Upper lobe of left lung (tissue), 6 donors: ENCODE results near the gene PPIP5K1. TPM values are rescaled to one million over a fixed set of nuclear protein-coding genes. Genes with fewer than 3 reads are reported as not detected.

Source experiments
- ATAC-seq, 2 donors: fragments of 200-7000 bp; cut with Tn5 transposase; one replicate each; pipeline ENCODE4 v1.9.1; 2022; ENCODE audit warnings: mild to moderate bottlenecking in 2 of 2, moderate library complexity in 2 of 2; ENCODE audit not compliant: low FRiP score in 2 of 2
- DNase-seq, 2 donors: peaks; one replicate each; pipeline ENCODE4 v3.0.0-alpha.2; 2019 to 2020
- H3K27ac ChIP-seq, 4 donors: fragments of 200-600 bp; sonication (generic); one replicate each; pipeline ENCODE4 v1.5.1; 2016 to 2019
- H3K27me3 ChIP-seq, 4 donors: fragments of 200-600 bp; sonication (generic); one replicate each; pipeline ENCODE4 v1.5.1; 2017 to 2019
- H3K36me3 ChIP-seq, 4 donors: fragments of 200-600 bp; sonication (generic); one replicate each; pipeline ENCODE4 v1.5.1; 2016 to 2019
- H3K4me1 ChIP-seq, 4 donors: fragments of 200-600 bp; sonication (generic); one replicate each; pipeline ENCODE4 v1.5.1; 2018 to 2019
- H3K4me3 ChIP-seq, 4 donors: fragments of 200-600 bp; sonication (generic); one replicate each; pipeline ENCODE4 v1.5.1; 2017 to 2019; ENCODE audit warnings: mild to moderate bottlenecking in 2 of 4, moderate library complexity in 1 of 4
- H3K9me3 ChIP-seq, 4 donors: fragments of 200-600 bp; sonication (generic); one replicate each; pipeline ENCODE4 v1.5.1; 2018 to 2019
- EP300 ChIP-seq, 4 donors: sonication (generic); formaldehyde crosslinking; IDR thresholded peaks; one replicate each; pipeline ENCODE4 v1.5.1; 2017; ENCODE audit warnings: antibody characterized with exemption in 4 of 4, control low read depth in 2 of 4
- POLR2A ChIP-seq, 4 donors: fragments of 450-650 bp; IDR thresholded peaks; one replicate each; pipeline ENCODE4 v1.5.1; 2016 to 2017; ENCODE audit warnings: antibody characterized with exemption in 4 of 4, mild to moderate bottlenecking in 2 of 4
- POLR2AphosphoS5 ChIP-seq, 2 donors: sonication (generic); formaldehyde crosslinking; IDR thresholded peaks; one replicate each; pipeline ENCODE4 v1.5.1; 2017; ENCODE audit warnings: antibody characterized with exemption in 2 of 2
- WGBS, 2 donors: methylation state at CpG; one replicate each; pipeline ENCODE4 v1.1.5; 2017 to 2018; 5-methylcytosine and 5-hydroxymethylcytosine counted together
- total RNA-seq, 6 donors: library from RNA; depleted of rRNA in 4 of 6; stranded (reverse); fragments of >200 nt in 4 of 6; gene quantifications; one replicate each; pipeline versions ENCODE4 v1.1.0 to v1.2.1, GENCODE V29; 2016 to 2021
- TF ChIP-seq, protein P1 (sequence below), 6 experiments: fragments of 450-650 bp in 4 of 6; fragments of 200-600 bp in 2 of 6; sonication (generic) in 2 of 6; IDR thresholded peaks; one replicate each; pipeline ENCODE4 v1.5.1; 2016 to 2019; ENCODE audit warnings: antibody characterized with exemption in 6 of 6
- donor health status: DM: no; HTN: no; CAD: no; lungs with moderate emphysema.
- donor health status: DM: no; HTN: yes; CAD: no; lungs with severe emphysema.

The PPIP5K1 gene
- total RNA-seq, 6 donors from 2014 or later: 7.1 to 71.2 (median 30.1) TPM

DNA sequence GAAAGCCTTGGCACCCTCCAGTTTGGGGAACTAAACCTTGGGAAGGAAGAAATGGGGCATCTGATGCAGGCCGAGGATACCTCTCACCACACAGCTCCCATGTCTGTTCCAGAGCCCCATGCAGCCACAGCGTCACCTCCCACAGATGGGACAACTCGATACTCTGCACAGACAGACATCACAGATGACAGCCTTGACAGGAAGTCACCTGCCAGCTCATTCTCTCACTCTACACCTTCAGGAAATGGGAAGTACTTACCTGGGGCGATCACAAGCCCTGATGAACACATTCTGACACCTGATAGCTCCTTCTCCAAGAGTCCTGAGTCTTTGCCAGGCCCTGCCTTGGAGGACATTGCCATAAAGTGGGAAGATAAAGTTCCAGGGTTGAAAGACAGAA, 64.9 kb downstream of the PPIP5K1 start:
- Histone ChIP-seq H3K27me3 (no peaks in the 10 kb centered on the region), H3K36me3 (peaks cover 0 to 7% (median 0%) of the 10 kb centered on the region in 4 donors), H3K4me3 (no peak overlapping the region), H3K4me1 (no peaks in the 10 kb centered on the region), H3K27ac (no peak overlapping the region), H3K9me3 (no peaks in the 10 kb centered on the region)
- TF ChIP-seq, protein P1, sequence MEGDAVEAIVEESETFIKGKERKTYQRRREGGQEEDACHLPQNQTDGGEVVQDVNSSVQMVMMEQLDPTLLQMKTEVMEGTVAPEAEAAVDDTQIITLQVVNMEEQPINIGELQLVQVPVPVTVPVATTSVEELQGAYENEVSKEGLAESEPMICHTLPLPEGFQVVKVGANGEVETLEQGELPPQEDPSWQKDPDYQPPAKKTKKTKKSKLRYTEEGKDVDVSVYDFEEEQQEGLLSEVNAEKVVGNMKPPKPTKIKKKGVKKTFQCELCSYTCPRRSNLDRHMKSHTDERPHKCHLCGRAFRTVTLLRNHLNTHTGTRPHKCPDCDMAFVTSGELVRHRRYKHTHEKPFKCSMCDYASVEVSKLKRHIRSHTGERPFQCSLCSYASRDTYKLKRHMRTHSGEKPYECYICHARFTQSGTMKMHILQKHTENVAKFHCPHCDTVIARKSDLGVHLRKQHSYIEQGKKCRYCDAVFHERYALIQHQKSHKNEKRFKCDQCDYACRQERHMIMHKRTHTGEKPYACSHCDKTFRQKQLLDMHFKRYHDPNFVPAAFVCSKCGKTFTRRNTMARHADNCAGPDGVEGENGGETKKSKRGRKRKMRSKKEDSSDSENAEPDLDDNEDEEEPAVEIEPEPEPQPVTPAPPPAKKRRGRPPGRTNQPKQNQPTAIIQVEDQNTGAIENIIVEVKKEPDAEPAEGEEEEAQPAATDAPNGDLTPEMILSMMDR (IDR thresholded peaks at IDR 0.05): no peak
- TF ChIP-seq POLR2AphosphoS5 (IDR thresholded peaks at IDR 0.05) (no peak), EP300 (IDR thresholded peaks at IDR 0.05) (no peak), POLR2A (IDR thresholded peaks at IDR 0.05) (no peak)
- DNase-seq (no peak), ATAC-seq (no peak)
- WGBS, 2 donors: 88 to 89% methylated on average over 4 of the region's 4 CpGs

DNA sequence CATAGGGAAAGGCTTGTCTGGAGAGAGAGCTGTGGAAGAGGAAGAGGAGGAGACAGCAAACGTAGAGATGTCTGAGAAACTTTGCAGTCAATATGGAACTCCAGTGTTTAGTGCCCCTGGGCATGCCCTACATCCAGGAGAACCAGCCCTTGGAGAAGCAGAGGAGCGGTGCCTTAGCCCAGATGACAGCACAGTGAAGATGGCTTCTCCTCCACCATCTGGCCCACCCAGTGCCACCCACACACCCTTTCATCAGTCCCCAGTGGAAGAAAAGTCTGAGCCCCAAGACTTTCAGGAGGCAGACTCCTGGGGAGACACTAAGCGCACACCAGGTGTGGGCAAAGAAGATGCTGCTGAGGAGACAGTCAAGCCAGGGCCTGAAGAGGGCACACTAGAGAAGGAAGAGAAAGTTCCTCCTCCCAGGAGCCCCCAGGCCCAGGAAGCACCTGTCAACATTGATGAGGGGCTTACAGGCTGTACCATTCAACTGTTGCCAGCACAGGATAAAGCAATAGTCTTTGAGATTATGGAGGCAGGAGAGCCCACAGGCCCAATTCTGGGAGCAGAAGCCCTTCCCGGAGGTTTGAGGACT, 65.7 kb downstream of the PPIP5K1 start:
- H3K4me1 ChIP-seq: no peaks in the 10 kb centered on the region
- H3K27me3 ChIP-seq: no peaks in the 10 kb centered on the region
- H3K27ac ChIP-seq: no peak overlapping the region
- peaks cover 0 to 7% (median 0%) of the 10 kb centered on the region in 4 donors for H3K36me3 ChIP-seq
- no peaks in the 10 kb centered on the region for H3K9me3 ChIP-seq
- TF ChIP-seq POLR2A (IDR thresholded peaks at IDR 0.05): no peak
- no peak for TF ChIP-seq POLR2AphosphoS5 (IDR thresholded peaks at IDR 0.05)
- DNase-seq: no peak
- 79 to 91% methylated on average over 3 to 4 of the region's 4 CpGs for WGBS, 2 donors
- no peak overlapping the region for H3K4me3 ChIP-seq
- no peak for ATAC-seq

DNA sequence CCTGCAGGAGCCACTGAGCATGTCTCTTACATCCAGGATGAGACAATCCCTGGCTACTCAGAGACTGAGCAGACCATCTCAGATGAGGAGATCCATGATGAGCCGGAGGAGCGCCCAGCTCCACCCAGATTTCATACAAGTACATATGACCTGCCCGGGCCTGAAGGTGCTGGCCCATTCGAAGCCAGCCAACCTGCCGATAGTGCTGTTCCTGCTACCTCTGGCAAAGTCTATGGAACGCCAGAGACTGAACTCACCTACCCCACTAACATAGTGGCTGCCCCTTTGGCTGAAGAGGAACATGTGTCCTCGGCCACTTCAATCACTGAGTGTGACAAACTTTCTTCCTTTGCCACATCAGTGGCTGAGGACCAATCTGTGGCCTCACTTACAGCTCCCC, 66.4 kb downstream of the PPIP5K1 start:
- 94 to 96% methylated on average over 4 to 7 of the region's 7 CpGs for WGBS, 2 donors
- TF ChIP-seq EP300 (IDR thresholded peaks at IDR 0.05): no peak
- no peaks in the 10 kb centered on the region for H3K27me3 ChIP-seq
- ATAC-seq (no peak), DNase-seq (no peak)
- H3K27ac ChIP-seq: no peak overlapping the region
- H3K4me3 ChIP-seq: no peak overlapping the region
- H3K4me1 ChIP-seq: peaks cover 0 to 5% (median 1%) of the 10 kb centered on the region in 4 donors
- peaks cover 0 to 7% (median 0%) of the 10 kb centered on the region in 4 donors for H3K36me3 ChIP-seq
- no peaks in the 10 kb centered on the region for H3K9me3 ChIP-seq

DNA sequence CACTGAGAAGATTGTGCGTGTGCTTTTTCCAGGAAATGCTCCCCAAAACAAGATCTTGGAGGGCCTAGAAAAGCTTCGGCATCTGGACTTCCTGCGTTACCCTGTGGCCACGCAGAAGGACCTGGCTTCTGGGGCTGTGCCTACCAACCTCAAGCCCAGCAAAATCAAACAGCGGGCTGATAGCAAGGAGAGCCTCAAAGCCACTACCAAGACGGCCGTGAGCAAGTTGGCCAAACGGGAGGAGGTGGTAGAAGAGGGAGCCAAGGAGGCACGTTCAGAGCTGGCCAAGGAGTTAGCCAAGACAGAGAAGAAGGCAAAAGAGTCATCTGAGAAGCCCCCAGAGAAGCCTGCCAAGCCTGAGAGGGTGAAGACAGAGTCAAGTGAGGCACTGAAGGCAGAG, 67.8 kb downstream of the PPIP5K1 start:
- TF ChIP-seq, protein P1 (IDR thresholded peaks at IDR 0.05): no peak
- TF ChIP-seq EP300 (IDR thresholded peaks at IDR 0.05): no peak
- no peak for TF ChIP-seq POLR2AphosphoS5 (IDR thresholded peaks at IDR 0.05)
- TF ChIP-seq POLR2A (IDR thresholded peaks at IDR 0.05): no peak
- H3K27me3 ChIP-seq: peaks cover 0 to 3% (median 0%) of the 10 kb centered on the region in 4 donors
- peaks cover 0 to 7% (median 0%) of the 10 kb centered on the region in 4 donors for H3K36me3 ChIP-seq
- H3K4me3 ChIP-seq: no peak overlapping the region
- no peak overlapping the region for H3K27ac ChIP-seq
- peaks cover 9 to 19% (median 13%) of the 10 kb centered on the region in 4 donors for H3K4me1 ChIP-seq
- no peak for DNase-seq
- no peaks in the 10 kb centered on the region for H3K9me3 ChIP-seq
- ATAC-seq: no peak
- WGBS, 2 donors: 73 to 81% methylated on average over 9 of the region's 9 CpGs

DNA sequence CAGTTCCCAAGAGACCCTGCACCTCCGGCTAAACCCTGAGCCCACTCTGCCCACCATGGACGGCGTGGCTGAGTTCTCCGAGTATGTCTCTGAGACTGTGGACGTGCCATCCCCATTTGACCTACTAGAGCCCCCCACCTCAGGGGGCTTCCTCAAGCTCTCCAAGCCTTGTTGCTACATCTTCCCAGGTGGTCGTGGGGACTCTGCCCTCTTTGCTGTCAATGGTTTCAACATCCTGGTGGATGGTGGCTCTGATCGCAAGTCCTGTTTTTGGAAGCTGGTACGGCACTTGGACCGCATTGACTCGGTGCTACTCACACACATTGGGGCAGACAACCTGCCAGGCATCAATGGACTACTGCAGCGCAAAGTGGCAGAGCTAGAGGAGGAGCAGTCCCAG, 68.6 kb downstream of the PPIP5K1 start:
- H3K4me1 ChIP-seq: peaks cover 10 to 22% (median 17%) of the 10 kb centered on the region in 4 donors
- no peak for ATAC-seq
- H3K9me3 ChIP-seq: no peaks in the 10 kb centered on the region
- 94 to 96% methylated on average over 7 to 11 of the region's 11 CpGs for WGBS, 2 donors
- no peak overlapping the region for H3K4me3 ChIP-seq
- DNase-seq: no peak
- H3K27ac ChIP-seq: no peak overlapping the region
- no peak for TF ChIP-seq POLR2AphosphoS5 (IDR thresholded peaks at IDR 0.05)
- no peak for TF ChIP-seq POLR2A (IDR thresholded peaks at IDR 0.05)
- TF ChIP-seq, protein P1 (IDR thresholded peaks at IDR 0.05): no peak
- TF ChIP-seq EP300 (IDR thresholded peaks at IDR 0.05): no peak
- peaks cover 0 to 3% (median 0%) of the 10 kb centered on the region in 4 donors for H3K27me3 ChIP-seq
- H3K36me3 ChIP-seq: peaks cover 0 to 7% (median 0%) of the 10 kb centered on the region in 4 donors

DNA sequence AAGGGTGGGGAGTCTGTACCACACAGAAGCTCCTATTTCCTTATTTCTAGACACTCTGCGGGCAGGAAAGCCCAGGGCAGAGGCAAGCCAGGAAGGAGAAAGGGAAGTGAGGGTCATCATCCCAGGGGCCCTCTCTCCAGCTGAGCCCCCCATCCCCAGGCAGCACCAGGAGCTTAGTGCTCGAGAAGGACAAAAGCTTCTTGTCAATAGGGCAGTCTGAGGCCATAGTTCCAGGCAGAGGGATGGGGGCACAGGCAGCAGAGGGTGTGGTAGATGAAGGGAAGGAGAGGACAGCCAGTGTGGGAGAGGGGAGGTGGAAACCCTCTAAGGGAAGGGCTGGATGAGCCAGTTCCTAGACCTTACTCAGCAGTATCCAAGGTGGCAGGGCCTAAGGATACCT, 69.9 kb downstream of the PPIP5K1 start:
- Histone ChIP-seq H3K4me3 (no peak overlapping the region), H3K27ac (no peak overlapping the region), H3K9me3 (no peaks in the 10 kb centered on the region), H3K36me3 (peaks cover 0 to 7% (median 0%) of the 10 kb centered on the region in 4 donors), H3K27me3 (peaks cover 0 to 3% (median 0%) of the 10 kb centered on the region in 4 donors), H3K4me1 (peaks cover 10 to 22% (median 17%) of the 10 kb centered on the region in 4 donors)
- TF ChIP-seq POLR2AphosphoS5 (IDR thresholded peaks at IDR 0.05) (no peak), POLR2A (IDR thresholded peaks at IDR 0.05) (no peak)
- 73 to 74% methylated on average over 2 of the region's 2 CpGs for WGBS, 2 donors
- no peak for ATAC-seq
- DNase-seq: no peak
